ENCODE data around the gene GSTP1. TPM values are rescaled to one million over a fixed set of nuclear protein-coding genes. Genes with fewer than 3 reads are reported as not detected.

GSTP1 gene
- total RNA-seq, 1 experiment from 2014 or later, result 893 TPM

DNA sequence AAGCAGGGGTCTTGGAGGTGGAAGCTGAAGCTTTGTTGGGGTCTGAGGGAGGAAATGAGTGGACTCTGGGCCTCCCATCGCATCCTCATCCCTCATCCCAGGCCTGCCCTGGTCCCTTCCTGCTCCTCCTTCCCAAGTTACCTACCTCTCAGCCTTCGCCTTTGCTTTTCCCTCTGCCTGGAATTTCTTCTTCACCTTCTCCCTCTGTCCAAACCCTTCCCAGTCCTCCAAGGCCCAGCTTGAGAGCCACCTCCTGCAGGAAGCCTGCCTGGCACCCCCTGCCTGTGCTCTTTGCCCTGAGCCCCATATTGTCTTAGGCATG, 48.2 kb downstream of the GSTP1 start:
- ChIA-PET POLR2A (no interaction called here), RAD21 (ENCODE audit: low non-redundant PET in 1 of 2, low total read pairs in 2 of 2, uncharacterized antibody in 2 of 2, unreplicated experiment in 2 of 2) (no interaction called here), CTCF (interaction anchor here (1.1 kb wide), 1 partner anchor 28 kb away, joined by 3 read pairs; no protein-coding TSS in a partner anchor)
- no peak overlapping the region for H3K4me3 ChIP-seq (replicated peaks in 1 of 2; ENCODE audit: low read depth in 1 of 2, low read length in 2 of 2)
- H3K79me2 ChIP-seq (ENCODE audit: insufficient read depth, low read length), result no peaks in the 10 kb centered on the region
- no peak overlapping the region; the same call in 1 of the 2 replicates for H3K27ac ChIP-seq (ENCODE audit: low read depth, low read length)
- no peaks in the 10 kb centered on the region for H3K36me3 ChIP-seq (ENCODE audit: control insufficient read depth in 1 of 2, insufficient read depth in 2 of 2, low read length in 2 of 2)
- H3K27me3 ChIP-seq (ENCODE audit: insufficient read depth, low read length), result no peaks in the 10 kb centered on the region
- no peaks in the 10 kb centered on the region for H4K20me1 ChIP-seq (ENCODE audit: insufficient read depth)
- peaks cover 5 to 25% of the 10 kb centered on the region in 2 experiments; a peak in 3 of 4 replicates for H3K4me1 ChIP-seq (ENCODE audit: control insufficient read depth in 1 of 2, insufficient read depth in 2 of 2, low read length in 2 of 2)
- no peak for DNase-seq (ENCODE audit: low read depth, low spot score)
- no TSS peak for BruUV-seq (replicated peaks)
- H3K4me2 ChIP-seq (ENCODE audit: low read length), result no peak overlapping the region
- H3K9me3 ChIP-seq (ENCODE audit: control insufficient read depth in 1 of 2, insufficient read depth in 1 of 2, low read depth in 1 of 2, low read length in 2 of 2), result no peaks in the 10 kb centered on the region
- no peaks in the 10 kb centered on the region for H3K9me2 ChIP-seq (ENCODE audit: insufficient read depth)
- H2AFZ ChIP-seq (ENCODE audit: low read depth, low read length, poor library complexity, severe bottlenecking), result no peak overlapping the region
- TF ChIP-seq FOSL1 (IDR thresholded peaks at IDR 0.05; ENCODE audit: low read depth) (no peak), EGR1 (IDR thresholded peaks at IDR 0.05; ENCODE audit: low read depth) (no peak), CEBPB (IDR thresholded peaks at IDR 0.05; ENCODE audit: low read depth) (no peak), ELF1 (IDR thresholded peaks at IDR 0.05; ENCODE audit: borderline replicate concordance, low read depth) (no peak), SP1 (IDR thresholded peaks at IDR 0.05; ENCODE audit: low read depth) (no peak), POLR2A (IDR thresholded peaks at IDR 0.05; ENCODE audit: borderline replicate concordance, extremely low read depth, insufficient read depth, insufficient read length) (no peak), POLR2AphosphoS5 (IDR thresholded peaks at IDR 0.05; ENCODE audit: low read depth, low read length) (no peak), ZFX (IDR thresholded peaks at IDR 0.05) (no peak), ZNF274 (IDR thresholded peaks at IDR 0.05; ENCODE audit: low read depth, low read length) (no peak), TCF7L2 (IDR thresholded peaks at IDR 0.05; ENCODE audit: borderline replicate concordance, extremely low read depth, insufficient read depth, insufficient read length) (no peak), JUND (IDR thresholded peaks at IDR 0.05) (no peak)
- TF ChIP-seq, protein P1, sequence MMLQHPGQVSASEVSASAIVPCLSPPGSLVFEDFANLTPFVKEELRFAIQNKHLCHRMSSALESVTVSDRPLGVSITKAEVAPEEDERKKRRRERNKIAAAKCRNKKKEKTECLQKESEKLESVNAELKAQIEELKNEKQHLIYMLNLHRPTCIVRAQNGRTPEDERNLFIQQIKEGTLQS (IDR thresholded peaks at IDR 0.05), result no peak
- TF ChIP-seq, protein P2, sequence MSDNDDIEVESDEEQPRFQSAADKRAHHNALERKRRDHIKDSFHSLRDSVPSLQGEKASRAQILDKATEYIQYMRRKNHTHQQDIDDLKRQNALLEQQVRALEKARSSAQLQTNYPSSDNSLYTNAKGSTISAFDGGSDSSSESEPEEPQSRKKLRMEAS (IDR thresholded peaks at IDR 0.05), result no peak
- TF ChIP-seq, protein P3, sequence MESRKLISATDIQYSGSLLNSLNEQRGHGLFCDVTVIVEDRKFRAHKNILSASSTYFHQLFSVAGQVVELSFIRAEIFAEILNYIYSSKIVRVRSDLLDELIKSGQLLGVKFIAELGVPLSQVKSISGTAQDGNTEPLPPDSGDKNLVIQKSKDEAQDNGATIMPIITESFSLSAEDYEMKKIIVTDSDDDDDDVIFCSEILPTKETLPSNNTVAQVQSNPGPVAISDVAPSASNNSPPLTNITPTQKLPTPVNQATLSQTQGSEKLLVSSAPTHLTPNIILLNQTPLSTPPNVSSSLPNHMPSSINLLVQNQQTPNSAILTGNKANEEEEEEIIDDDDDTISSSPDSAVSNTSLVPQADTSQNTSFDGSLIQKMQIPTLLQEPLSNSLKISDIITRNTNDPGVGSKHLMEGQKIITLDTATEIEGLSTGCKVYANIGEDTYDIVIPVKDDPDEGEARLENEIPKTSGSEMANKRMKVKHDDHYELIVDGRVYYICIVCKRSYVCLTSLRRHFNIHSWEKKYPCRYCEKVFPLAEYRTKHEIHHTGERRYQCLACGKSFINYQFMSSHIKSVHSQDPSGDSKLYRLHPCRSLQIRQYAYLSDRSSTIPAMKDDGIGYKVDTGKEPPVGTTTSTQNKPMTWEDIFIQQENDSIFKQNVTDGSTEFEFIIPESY (IDR thresholded peaks at IDR 0.05; ENCODE audit: extremely low read depth, insufficient replicate concordance, low read length), result no peak
- intact Hi-C loops (cut with micrococcal nuclease), result loop anchor here (10.0 kb wide), 1 partner anchor 83 kb away; no protein-coding TSS in a partner anchor
- no peak overlapping the region for H3K9ac ChIP-seq (ENCODE audit: low read length)
- ATAC-seq, result no peak

All from HCT116 (cell line).